ENCODE data around the gene GALK1.
"Not testable (repeated sequence)": the region's sequence is repeated elsewhere in the genome, so short reads cannot be mapped to it uniquely, and the experiment has no call there.

The GALK1 gene

DNA sequence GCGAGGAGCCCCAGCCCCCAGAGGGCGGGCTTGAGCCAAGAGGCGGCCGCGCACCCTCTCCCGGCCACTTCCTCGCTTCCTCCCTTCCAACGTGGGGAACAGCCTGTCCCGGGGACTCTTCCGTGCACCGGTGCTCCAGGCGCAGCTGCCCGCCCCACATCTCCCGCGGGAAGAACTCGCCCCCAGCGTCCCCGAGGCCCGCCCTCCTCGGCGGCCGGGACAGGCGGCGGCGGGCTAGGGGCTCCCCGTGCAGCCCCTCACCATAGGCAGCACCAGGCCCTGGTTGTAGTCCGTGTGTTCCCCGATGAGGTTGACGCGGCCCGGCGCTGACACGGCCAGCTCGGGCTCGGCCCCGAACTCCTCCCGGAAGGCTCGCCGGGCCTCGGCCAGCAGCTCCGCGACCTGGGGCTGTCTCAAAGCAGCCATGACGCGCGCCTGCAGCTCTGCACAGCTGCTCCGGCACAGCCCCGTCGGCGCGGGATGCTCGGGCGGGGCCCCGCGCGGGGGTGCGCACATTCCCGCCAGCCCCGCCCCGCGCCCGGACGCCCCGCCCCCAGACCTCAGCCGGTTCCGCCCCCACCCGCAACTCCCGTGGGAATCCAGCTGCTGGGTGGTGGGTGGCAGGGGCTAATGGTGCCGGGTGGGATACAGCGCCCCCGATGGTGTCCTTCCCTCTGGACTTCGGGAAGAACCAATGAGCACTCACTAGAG, at the start of gene GALK1:
GALK1 (minus strand) TSS at position 482 of the 711 bp plus-strand sequence; CDS start at position 426, 56 bp downstream.
- peak; percentile 74 for DNase-seq

DNA sequence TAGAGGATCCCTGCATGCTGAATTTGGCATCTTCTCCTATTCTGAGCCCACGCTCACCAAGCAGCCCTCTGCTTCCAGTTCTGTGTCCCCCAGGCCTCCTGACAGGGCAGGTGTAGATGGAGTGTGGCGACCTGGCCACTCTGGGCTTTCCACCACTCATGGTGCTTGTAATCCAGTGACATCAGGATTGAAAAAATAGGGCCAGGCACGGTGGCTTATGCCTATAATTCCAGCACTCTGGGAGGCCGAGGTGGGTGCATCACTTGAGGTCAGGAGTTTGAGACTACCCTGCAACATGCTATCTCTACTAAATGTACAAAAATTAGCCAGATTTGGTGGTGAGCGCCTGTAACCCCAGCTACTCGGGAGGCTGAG, 49.0 kb upstream of the GALK1 start:
- DNase-seq, result no peak

DNA sequence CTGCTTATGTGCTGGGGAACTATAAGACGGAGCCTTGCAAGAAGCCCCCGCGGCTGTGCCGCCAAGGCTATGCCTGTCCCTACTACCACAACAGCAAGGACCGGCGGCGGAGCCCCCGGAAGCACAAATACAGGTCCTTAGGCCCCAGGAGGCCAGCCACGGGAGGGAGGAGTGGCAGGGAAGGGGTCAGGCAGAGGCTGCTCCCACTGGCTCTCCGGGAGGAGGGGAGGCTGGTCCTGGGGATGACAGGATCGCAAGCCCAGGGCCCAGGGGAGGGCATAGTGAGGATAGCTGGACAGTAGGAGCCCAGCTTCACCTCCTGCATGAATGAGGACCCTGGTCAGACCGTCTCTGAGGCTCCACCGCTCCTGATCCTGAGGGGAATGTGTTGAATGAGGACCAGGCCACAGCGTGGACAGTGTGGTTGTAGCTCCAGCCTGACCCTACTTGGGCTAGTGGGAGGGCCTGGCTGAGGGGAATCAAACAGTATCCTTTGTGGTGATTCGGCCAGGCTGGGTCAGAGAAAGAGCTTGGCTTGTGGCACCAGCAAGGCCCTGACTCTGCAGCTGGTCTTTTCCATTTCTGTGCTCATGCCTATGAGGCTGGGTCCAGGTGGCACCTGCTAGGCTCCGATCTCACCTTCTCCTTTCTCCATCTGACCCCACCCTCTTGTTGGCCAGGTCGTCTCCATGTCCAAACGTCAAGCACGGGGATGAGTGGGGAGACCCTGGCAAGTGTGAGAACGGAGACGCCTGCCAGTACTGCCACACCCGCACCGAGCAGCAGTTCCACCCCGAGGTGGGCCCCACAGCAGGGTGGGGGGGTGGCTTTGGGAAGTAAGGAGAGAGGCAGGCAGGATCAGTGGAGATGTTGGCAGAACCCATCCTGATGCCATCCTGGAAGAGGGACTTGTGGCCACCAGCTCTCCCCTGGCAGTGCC, 48.4 kb upstream of the GALK1 start:
- DNase-seq, result no peak

DNA sequence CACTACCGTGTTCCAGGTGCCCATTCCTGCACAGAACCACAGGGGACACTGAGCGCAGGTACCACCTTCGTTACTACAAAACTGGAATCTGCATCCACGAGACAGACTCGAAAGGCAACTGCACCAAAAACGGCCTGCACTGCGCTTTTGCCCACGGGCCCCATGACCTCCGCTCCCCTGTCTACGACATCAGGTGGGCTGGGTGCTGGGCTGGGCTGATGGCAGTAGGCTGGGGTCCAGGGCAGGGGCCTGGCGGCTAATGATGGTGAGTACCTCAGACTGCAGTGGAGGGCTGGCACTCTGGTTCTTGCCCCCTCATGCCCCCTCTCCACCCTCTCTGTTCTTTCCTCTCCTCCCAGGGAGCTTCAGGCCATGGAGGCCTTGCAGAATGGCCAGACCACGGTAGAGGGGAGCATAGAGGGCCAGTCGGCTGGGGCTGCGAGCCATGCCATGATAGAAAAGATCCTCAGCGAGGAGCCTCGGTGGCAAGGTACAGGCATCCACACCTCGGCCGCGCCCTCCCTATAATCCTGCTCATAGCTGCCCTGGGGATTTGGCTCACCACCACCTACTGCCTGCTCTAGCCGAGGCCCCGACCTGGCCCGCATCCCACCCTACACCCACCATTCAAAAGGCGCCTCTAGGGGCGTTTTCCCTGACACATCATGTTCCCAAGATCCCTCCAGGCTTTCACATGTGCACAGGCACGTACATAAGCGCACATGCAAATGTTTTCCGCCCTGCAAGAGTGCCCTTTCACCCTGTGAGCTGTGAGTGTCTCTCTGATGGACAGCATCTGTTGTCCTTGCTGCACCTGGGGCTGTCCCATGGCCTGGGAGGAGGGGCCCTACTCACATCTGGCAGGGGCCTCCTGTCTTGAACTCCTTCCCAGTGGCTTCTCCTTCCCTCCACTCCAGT, 47.4 kb upstream of the GALK1 start:
- no peak for DNase-seq

DNA sequence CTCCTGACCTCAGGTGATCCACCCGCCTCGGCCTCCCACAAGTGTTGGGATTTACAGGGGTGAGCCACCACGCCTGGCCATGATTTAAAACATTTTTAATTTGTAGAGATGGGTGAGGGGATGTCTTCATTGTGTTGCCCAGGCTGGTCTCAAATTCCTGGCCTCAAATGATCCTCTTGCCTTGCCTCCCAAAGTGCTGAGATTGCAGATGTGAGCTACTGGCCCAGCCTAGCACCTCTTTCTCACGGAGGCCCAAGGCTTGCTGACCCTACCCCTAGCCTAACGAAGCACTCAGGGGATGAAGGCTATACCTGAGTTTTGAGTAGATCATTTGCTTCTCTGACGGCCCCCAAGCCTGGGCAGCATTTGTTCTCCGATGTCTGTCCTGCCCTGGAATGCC, 46.2 kb upstream of the GALK1 start:
- no peak for DNase-seq

DNA sequence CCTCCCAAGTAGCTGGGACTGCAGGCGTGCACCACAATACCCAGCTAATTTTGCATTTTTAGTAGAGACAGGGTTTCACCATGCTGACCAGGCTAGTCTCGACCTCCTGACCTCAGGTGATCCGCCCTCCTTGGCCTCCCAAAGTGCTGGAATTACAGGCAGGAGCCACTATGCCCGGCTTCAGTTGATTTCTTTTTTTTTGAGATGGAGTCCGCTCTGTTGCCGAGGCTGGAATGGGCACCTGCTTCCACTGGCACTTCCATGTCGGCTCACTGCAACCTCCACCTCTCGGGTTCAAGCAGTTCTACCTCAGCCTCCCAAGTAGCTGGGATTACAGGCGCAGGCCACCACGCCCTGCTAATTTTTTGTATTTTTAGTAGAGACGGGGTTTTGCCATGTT, 45.8 kb upstream of the GALK1 start:
- not testable (repeated sequence) for DNase-seq

DNA sequence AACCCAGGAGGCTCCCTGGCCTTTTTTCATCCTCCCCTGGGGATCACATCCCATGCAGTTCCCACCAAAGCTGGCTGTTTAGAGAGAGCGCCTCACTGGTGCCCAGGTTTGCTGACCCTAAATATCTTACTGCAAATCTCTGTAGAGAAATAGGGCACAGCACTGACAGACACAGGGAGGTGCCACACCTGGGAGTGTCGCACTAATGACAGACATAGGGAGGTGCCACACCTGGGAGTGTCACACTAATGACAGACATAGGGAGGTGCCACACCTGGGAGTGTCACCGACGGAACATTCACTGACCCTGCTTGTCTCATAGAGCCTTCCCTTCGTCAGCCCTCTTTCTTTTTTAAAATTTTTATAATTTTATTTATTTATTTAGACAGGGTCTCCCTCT, 45.2 kb upstream of the GALK1 start:
- DNase-seq, result no peak

DNA sequence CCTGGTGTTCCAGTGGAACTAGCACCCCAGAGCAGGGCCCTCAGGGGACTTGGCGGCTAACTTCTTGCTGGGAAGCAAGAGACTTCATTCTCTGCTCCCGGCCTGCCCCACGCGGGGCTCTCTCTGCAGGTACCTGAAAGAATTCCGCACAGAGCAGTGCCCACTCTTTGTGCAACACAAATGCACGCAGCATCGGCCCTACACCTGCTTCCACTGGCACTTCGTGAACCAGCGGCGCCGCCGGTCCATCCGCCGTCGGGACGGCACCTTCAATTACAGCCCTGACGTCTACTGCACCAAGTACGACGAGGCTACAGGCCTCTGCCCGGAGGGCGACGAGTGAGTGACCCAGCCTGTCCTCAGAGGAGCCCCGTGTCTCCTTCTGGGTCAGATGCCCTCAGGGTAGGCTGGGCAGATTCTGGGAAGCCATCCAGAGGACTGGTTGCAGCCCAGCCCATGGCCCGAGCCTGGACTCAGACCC, 44.7 kb upstream of the GALK1 start:
- DNase-seq, result no peak

DNA sequence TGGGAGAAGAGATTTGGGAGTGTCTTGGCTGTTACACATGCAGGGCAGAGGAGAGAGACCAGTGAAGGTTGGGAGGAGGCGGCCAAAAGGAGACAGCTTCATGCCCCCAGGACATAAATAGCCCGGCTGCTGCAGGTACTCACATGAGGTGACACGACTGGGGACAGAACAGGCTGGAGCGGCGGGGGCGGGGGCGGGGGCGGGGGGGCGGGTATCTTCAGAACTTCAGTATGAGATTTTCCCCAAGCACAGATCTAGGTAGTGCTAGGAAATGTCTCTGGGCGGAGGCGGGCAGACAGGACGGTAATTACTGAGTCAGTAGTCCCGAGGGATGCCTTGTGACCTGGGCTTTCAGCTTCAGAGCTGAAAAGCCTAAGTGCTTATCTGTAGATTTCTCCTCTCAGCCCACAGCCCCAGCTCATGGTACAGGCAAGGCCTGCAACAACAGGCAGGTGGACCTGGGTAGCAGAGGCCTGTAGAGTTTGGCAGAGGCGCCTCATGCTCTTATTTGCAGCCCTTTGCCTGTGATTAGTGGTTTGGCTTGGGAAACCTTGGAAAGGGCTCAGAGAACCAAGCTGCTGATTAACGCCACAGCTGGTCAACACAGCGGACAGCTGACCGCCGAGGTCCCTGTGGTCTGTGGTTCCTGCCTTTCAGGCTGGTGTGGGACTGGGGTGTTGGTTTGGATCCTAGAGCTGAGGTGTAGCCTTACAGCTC, 44.1 kb upstream of the GALK1 start:
- no peak for DNase-seq

DNA sequence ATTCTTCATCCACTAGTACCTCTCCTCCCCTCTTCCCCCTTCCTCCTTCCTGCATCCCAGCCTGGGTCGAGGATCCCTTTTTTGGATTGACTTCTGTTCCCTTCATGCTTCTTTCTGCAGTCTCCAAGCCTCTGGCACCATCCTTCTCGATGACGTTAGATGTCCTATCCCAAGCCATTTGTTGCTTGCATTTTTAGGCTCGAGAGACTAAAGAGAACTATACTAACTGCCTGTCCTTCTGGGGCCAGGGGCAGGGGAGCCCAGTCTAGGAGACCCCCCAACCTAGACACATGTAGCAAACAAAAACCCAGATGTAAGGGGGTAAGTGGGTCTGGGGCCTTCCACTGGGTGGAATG, 43.5 kb upstream of the GALK1 start:
- no peak for DNase-seq

DNA sequence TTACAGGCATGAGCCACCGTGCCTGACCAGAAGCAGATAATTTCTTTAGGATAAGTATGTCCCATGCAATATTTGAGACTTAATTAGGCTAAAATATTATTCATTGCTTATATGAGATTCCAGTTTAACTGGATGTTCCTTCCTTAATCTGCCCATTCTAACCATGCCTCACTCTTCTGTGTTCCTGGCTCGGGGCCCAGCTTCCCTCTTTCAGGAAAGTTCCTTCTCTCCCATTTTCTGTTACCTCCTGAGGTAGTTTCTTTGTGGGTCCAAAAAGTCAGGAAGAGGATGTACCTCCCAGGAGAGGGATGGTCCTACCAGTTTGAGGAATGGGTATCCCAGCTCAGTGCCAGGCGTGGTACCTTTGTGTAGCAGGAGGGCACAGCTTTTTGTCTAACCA, 42.9 kb upstream of the GALK1 start:
- no peak for DNase-seq

DNA sequence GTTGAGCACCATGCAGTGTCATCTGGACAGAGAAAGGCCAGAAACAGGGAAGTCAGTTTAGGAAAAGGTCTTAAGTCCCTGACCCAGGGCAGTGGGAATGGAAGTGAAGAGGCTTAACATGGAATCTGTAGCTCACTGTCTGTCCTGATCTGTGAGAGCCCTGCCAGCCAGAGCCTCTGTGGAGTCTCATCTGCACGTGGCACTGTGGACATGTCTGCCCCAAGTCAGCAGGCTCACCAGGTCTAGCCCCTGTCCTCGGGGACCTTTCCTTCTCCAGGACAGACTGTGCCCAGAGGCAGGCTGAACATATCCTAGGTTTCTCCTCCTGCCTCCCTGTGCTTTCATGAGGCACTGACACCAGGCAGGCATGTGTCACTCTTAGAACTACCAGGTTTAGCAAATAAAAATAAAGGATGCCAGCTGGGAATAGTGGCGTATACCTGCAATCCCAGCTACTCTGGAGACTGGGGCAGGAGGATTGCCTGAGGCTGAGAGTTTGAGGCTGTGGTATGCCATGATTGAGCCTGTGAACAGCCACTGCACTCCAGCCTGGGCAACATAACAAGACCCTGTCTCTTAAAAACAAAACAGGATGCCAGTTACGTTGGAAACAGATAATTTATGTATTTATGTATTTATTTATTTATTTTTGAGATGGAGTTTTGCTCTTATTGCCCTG, 42.0 kb upstream of the GALK1 start:
- DNase-seq, result no peak

DNA sequence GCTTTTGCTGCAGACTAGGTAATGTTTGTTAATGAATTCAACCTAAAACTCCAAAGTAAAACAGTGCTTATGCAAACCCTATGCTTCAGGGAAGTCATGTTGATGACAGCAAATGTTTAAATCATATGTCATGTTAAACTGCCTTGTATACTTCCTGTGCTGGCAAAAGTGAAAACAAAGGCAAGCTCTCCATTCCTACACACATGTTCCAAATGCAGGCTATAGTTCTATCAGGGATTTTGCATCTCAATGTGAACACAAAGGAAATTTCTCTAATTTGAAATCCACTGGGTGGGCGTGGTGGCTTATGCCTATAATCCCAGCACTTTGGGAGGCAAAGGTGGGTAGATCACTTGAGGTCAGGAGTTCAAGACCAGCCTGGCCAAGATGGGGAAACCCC, 38.9 kb upstream of the GALK1 start:
- DNase-seq, result no peak

DNA sequence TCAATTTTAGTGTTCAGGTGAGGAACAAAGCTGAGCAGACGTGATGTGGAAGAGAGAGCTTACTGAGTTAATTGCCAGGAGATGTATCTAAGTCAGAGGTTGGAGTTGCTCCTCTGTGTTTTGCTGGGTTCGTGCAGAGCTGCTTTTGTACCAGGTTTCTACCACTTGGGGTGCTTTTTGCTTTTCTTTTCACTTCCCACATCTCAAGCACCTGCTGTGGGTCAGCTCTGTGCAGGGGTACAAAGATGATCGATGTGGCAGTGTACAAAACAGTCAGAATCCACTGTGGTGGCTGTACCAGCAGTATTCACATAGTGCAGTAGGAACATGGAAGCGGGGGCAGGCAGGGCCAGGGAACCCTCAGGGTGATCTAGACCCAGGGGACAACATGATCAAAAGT, 34.4 kb upstream of the GALK1 start:
- no peak for DNase-seq

DNA sequence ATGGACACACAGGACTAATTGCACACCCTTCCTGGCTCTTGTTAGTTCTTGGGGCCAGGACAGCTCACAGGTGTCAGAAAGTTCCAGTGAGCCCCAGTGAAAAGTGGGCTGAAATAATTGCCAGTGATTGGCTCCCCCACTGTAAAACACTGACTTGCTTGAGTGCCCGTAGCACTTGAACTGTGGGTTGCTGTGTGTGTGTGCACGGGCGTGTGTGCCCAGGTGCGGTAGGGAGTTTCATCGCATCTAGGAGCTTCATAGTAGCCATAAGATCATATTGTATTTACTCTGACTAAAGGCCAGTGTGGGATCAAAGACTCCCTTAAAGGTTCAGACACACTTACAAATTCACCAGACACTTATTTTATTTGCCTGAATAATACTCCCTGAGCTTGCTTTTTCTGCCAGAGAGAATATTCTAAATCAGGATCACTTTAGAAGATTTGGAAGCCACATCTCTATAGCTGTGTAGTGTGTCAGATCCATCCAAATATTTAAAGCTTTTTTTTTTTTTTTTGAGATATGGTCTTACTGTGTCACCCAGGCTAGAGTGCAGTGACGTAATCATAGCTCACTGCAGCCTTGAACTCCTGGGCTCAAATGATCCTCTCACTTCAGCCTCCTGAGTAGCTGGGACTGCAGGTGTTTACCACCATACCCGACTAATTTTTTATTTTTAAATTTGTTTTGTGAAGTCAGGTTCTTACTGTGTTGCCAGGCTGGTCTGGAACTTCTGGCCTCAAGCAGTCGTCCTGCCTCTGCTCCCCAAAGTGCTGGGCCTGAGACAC, 31.0 kb upstream of the GALK1 start:
- no peak for DNase-seq

DNA sequence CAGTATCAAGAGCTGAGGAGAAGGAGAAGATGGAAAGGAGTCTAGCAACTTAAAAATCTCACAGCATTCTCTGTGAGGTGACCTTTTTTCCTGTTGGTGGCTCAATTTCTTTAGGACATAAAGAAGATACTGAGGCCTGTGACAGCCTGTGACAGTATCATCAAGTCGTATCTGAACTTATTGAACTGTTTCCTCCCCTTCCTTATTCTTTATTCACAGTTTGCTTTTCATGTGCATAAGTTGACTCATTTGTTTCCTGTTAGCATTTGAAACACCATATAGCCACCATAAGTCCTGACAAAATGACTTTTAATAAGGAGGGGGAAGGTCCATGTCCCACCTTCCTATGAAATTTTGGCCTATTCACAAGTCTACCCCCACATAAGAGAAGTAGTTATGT, 28.5 kb upstream of the GALK1 start:
- DNase-seq, result no peak

DNA sequence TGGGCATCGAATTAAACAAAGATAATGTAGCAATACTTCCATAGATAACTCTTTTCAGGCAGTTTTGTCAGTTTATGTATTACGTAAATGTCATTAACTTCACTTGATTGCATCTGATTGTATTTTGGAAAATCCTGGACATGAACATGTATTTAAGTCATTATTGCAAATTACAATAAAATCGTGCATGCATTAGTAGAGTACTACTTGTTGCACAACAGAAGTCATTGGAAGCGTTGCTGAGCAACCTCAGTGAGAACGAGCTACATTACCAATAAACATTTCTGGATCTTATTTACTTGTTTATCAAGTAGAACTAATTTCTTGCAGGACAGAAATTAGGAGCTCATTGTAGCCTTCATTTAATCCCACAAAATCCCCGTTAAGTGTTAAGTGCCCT, 26.3 kb upstream of the GALK1 start:
- DNase-seq, result no peak

DNA sequence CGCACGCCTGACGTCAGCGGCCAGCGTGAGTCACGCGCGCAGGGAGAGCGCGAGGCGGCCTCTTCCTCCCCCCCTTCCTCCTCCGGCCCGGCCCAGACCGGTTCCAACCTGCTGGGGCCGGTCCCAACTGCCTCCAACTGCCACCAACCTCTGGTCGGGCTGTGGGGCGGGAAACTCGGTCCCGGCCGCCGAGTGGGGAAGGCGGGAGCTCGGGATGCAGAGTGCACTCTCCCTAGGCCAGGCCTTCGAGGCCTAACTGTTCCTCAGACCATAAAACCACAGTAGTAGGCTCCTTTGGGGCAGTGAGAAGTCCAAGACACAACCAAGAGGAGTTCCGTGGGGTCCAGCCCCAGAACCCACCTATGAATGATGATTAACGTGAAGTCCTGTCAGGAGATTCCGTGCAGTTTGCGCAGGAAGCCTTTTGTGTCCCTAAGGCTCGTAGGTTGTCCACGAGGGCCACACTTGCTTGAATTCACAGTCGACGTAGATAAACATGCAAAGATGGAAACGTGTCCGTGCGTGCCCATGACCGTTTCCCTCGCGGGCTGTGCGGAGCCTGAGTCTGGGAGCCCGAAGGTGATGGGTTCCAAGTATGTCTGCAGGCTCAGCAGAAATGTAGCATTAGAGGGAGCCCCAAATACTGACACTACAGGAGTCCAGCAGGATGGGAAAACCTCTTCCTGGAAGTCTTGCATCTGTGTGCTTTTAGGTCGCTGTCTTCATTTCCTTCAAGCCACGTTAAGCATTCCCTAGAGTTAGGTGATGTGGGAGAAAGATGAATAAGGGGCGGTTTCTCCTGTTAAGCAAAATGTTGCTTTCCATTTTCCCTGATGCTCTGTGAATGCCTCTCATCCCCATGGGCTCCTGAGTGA, 20.3 kb upstream of the GALK1 start:
- DNase-seq, result peak; percentile 92

DNA sequence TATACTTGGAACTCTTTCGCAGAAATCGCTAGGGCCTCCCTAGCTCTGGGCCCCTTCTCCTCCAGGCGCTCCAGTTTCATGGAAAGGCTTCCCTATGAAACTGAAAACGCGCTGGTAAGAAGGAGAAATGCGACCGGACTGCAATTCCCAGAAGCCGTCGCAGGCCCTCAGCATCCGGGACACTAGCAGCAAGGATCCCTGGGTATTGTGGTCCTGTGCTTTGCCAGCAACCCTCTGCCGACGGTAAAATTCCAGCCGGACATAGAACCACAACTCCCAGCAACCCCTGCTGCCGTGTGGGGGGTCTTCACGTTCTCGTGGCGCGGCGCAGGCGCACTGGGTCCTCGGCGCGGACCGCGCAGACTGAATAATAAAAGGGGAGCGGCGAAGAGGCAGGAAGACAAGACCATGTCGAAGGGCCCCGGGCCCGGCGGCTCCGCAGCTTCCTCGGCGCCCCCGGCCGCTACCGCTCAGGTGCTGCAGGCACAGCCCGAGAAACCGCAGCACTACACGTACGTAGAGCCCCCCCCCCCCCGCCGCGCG, 19.6 kb upstream of the GALK1 start, which contains the start of gene UNK:
UNK (plus strand) TSS at position 334 of the 543 bp plus-strand sequence; CDS start at position 409, 75 bp downstream.
- DNase-seq, result peak; percentile 99
